Measurements from ENCODE around the gene ZMYND10.

GRCh38 chr3:50385754-50386153 is 40.2 kb upstream of the ZMYND10 start:
- TF ChIP-seq PPARD (CRISPR knock-in tag; IDR thresholded peaks at IDR 0.05): no peak
- TF ChIP-seq DNMT1 (IDR thresholded peaks at IDR 0.05): no peak
- TF ChIP-seq KDM1A (IDR thresholded peaks at IDR 0.05): no peak
- no peak for TF ChIP-seq CTCF (IDR thresholded peaks at IDR 0.05 in 2 of 3, conservative IDR thresholded peaks at IDR 0.05 in 1 of 3; ENCODE audit: insufficient read depth in 2 of 3, low read depth in 1 of 3, low read length in 3 of 3)
- no peak for TF ChIP-seq KHSRP (IDR thresholded peaks at IDR 0.05)
- TF ChIP-seq RAD21 (CRISPR knock-in tag; conservative IDR thresholded peaks at IDR 0.05 in 1 of 2, IDR thresholded peaks at IDR 0.05 in 1 of 2): no peak
- TF ChIP-seq TAF1 (IDR thresholded peaks at IDR 0.05; ENCODE audit: control insufficient read depth, extremely low read depth, insufficient read depth, low read length, severe bottlenecking): no peak
- TF ChIP-seq MAFG (tag; conservative IDR thresholded peaks at IDR 0.05): no peak

All from K562 (cell line).